A673 (cell line): ENCODE data around the gene UNC13C.

Experiments used
- CTCF ChIP-seq: fragments of 300-800, 200-600 bp; sonication (generic); conservative IDR thresholded peaks from 2 replicates; pipeline ENCODE4 v1.5.1; 2017; ENCODE audit warnings: low read depth, mild to moderate bottlenecking, antibody characterized with exemption, low read length, moderate library complexity, mixed read lengths
- EZH2 ChIP-seq: fragments of 200-600 bp; sonication (generic); IDR thresholded peaks from 2 replicates; pipeline ENCODE4 v1.6.1; 2017; ENCODE audit warnings: borderline replicate concordance, low read depth, mild to moderate bottlenecking, mixed read lengths, antibody characterized with exemption, low read length; ENCODE audit not compliant: poor library complexity, severe bottlenecking

GRCh38 chr15:54660356-54660755 lies 682.1 kb downstream of the UNC13C start:
- no peak for TF ChIP-seq CTCF
- no peak for TF ChIP-seq EZH2
